Thoracic aorta (tissue), 2 donors: ENCODE results near the gene PIK3CA. TPM values are rescaled to one million over a fixed set of nuclear protein-coding genes. Genes with fewer than 3 reads are reported as not detected.

Experiments
- ATAC-seq: fragments of 150-250 bp; one replicate; pipeline ENCODE4 v1.8.0; 2017; ENCODE audit warnings: low read depth; ENCODE audit not compliant: insufficient number of reproducible peaks, low FRiP score
- DNase-seq: peaks from one replicate; pipeline ENCODE4 v3.0.0-alpha.2; 2020; ENCODE audit warnings: low spot score
- H3K27ac ChIP-seq, 2 donors: fragments of 200-600 bp; sonication (generic); 1 replicate in 1 of 2; 2 replicates in 1 of 2; pipeline ENCODE4 v1.5.1; 2016; ENCODE audit warnings: mild to moderate bottlenecking in 2 of 2, moderate library complexity in 2 of 2
- H3K27me3 ChIP-seq: fragments of 200-600 bp; sonication (generic); replicated peaks from 2 replicates; pipeline ENCODE4 v1.6.0; 2016; ENCODE audit warnings: mild to moderate bottlenecking; ENCODE audit not compliant: insufficient read depth
- H3K36me3 ChIP-seq: fragments of 200-600 bp; sonication (generic); one replicate; pipeline ENCODE4 v1.5.1; 2016
- H3K4me1 ChIP-seq, 2 donors: fragments of 200-600 bp; sonication (generic); 1 replicate in 1 of 2; 2 replicates in 1 of 2; pipeline versions ENCODE4 v1.5.1 to v1.6.0; 2016; ENCODE audit warnings: low read depth in 2 of 2, mild to moderate bottlenecking in 1 of 2; ENCODE audit not compliant: control insufficient read depth in 1 of 2
- H3K4me3 ChIP-seq: fragments of 200-600 bp; sonication (generic); 2 replicates; pipeline ENCODE4 v1.5.1; 2016; ENCODE audit warnings: mild to moderate bottlenecking
- H3K9me3 ChIP-seq: fragments of 200-600 bp; sonication (generic); 2 replicates; pipeline ENCODE4 v1.5.1; 2016
- total RNA-seq, 2 donors: library from RNA; depleted of rRNA; stranded (reverse); fragments of >200 nt; gene quantifications; one replicate each; pipeline versions ENCODE4 v1.1.0 to v1.2.3, GENCODE V29; 2016
- TF ChIP-seq, protein P1 (sequence below): fragments of 200-600 bp; sonication (generic); IDR thresholded peaks from one replicate; pipeline ENCODE4 v1.5.1; 2019; ENCODE audit warnings: antibody characterized with exemption

The PIK3CA gene
- total RNA-seq, 2 donors from 2014 or later, result 33.9 to 39.5 TPM

DNA sequence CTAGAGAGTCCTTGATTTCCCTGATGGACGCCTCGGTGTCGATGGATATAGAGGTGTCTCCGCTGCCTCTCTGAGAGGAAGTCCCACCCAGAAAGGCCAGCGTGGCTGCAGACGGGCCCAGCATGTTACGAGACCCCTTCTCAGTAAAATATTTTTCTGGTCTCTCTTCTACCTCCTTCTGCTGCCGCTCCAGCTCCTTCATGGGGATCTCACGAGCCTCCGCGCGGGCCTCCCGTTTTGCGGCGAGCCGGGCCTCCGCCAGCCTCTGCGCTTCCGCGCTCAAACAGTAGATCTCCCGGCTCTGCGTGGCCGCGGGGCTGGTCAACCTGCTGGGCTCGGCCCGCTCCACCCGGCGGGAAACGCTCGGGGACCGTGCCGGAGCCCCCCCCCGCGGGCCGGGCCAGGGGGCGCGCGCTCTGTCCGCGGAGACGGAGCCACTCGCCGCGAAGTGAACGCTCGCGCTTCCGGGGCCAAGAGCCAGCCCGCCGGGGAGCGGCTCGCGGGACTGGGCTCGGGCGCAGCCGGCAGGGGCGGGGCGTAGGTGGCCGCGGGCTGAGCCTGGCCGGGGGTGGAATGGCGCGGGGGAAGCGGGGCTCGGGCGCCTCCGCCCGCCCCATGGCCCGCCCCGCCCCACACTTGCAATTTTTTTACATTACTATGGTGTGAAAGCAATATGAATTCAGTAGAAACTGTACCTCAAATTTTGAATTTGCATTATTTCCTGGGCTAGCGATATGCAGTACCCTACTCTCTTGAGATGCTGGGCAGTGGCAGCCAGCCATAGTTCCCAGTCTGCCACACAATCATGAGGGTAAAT is 113.0 kb downstream of the PIK3CA start:
- peak overlapping the region; percentile 94 for H3K4me3 ChIP-seq
- H3K9me3 ChIP-seq, result peaks cover 3% of the 10 kb centered on the region
- H3K36me3 ChIP-seq, result no peaks in the 10 kb centered on the region
- peak; percentile 82 for ATAC-seq
- DNase-seq, result peak; percentile 11
- no peaks in the 10 kb centered on the region for H3K27me3 ChIP-seq
- peak overlapping the region; percentile 61 to 64 for H3K27ac ChIP-seq
- TF ChIP-seq, protein P1, sequence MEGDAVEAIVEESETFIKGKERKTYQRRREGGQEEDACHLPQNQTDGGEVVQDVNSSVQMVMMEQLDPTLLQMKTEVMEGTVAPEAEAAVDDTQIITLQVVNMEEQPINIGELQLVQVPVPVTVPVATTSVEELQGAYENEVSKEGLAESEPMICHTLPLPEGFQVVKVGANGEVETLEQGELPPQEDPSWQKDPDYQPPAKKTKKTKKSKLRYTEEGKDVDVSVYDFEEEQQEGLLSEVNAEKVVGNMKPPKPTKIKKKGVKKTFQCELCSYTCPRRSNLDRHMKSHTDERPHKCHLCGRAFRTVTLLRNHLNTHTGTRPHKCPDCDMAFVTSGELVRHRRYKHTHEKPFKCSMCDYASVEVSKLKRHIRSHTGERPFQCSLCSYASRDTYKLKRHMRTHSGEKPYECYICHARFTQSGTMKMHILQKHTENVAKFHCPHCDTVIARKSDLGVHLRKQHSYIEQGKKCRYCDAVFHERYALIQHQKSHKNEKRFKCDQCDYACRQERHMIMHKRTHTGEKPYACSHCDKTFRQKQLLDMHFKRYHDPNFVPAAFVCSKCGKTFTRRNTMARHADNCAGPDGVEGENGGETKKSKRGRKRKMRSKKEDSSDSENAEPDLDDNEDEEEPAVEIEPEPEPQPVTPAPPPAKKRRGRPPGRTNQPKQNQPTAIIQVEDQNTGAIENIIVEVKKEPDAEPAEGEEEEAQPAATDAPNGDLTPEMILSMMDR, result no peak
- no peaks in the 10 kb centered on the region for H3K4me1 ChIP-seq

DNA sequence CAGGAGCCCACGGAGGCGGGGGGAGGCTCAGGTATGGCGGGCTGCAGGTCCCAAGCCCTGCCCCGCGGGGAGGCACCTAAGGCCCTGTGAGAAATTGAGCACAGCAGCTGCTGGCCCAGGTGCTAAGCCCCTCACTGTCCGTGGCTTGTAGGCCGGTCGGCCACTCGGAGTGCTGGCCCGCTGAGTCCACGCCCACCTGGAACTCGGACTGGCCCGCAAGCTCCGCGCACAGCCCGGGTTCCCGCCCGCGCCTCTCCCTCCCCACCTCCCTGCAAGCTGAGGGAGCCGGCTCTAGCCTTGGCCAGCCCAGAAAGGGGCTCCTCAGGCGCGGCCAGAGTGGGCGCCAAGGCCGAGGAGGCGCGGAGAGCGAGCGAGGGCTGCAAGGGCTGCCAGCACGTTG is 115.0 kb downstream of the PIK3CA start:
- Histone ChIP-seq H3K4me3 (no peak overlapping the region), H3K27ac (no peak overlapping the region), H3K27me3 (no peaks in the 10 kb centered on the region), H3K36me3 (no peaks in the 10 kb centered on the region), H3K9me3 (no peaks in the 10 kb centered on the region), H3K4me1 (no peaks in the 10 kb centered on the region)
- no peak for ATAC-seq
- TF ChIP-seq, protein P1, result no peak
- no peak for DNase-seq

DNA sequence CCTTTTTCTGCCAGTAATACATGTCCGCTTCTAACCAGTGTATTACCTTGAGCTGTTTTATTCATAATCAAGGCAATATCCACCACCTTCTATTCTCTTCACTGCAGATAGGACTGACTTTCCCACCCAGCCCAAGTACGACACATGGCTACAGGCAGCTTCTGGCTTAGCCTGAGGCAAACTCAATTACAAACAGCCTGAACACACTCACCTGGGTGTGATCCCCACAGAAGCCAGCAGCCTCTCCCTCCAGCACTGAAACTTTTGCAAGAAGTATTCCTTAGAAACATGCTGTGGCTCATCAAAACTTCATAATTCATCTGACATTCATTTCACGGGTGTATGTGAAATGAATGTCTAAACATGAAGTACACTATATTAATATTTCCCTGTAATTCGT is 116.3 kb downstream of the PIK3CA start:
- Histone ChIP-seq H3K36me3 (no peaks in the 10 kb centered on the region), H3K4me1 (no peaks in the 10 kb centered on the region), H3K27ac (no peak overlapping the region), H3K9me3 (no peaks in the 10 kb centered on the region), H3K27me3 (no peaks in the 10 kb centered on the region), H3K4me3 (no peak overlapping the region)
- TF ChIP-seq, protein P1, result no peak
- no peak for DNase-seq
- ATAC-seq, result no peak

DNA sequence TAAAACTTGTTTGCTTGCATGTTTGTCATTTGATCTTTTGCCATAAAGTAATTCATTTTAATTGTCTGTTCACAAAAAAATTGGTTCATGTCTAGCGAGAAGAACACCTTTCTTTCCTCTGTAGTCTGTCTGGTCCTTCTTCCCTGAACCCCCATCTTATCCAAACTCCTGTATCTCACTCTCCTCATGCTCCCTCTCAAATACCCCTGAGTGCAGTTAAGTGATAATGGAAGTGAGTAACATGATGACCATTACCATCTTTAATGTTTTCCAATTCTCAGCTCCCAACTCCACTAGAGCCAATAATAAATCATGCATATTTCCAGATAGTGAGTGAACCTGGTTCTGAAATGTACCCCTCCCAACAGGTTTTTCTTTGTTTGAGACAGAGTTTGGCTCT is 116.9 kb downstream of the PIK3CA start:
- ATAC-seq, result no peak
- DNase-seq, result no peak
- Histone ChIP-seq H3K36me3 (no peaks in the 10 kb centered on the region), H3K9me3 (no peaks in the 10 kb centered on the region), H3K4me1 (no peaks in the 10 kb centered on the region), H3K27me3 (no peaks in the 10 kb centered on the region), H3K4me3 (no peak overlapping the region), H3K27ac (no peak overlapping the region)
- TF ChIP-seq, protein P1, result no peak

DNA sequence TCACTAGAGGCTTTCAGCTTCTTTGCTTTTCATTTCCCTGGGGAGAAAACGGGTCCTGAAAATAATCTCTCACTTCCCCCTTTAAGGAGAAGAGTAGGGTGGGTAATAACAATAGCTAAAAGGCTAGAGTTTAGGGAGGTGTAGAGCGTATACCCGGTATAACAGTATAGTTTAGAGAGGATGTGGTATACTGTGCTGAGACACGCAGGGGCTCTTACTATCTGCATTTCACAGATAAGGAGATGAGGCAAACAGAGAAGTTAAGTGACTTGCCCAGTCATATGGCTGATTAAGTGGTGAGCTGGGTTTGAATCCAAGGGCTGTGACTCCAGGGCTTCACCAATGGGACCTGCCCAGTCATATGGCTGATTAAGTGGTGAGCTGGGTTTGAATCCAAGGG is 117.7 kb downstream of the PIK3CA start:
- Histone ChIP-seq H3K27me3 (no peaks in the 10 kb centered on the region), H3K4me3 (no peak overlapping the region), H3K27ac (no peak overlapping the region), H3K4me1 (no peaks in the 10 kb centered on the region), H3K9me3 (no peaks in the 10 kb centered on the region), H3K36me3 (no peaks in the 10 kb centered on the region)
- DNase-seq, result no peak
- TF ChIP-seq, protein P1, result no peak
- ATAC-seq, result no peak
